ENCODE measurements around the gene RUVBL2. TPM values are rescaled to one million over a fixed set of nuclear protein-coding genes. Genes with fewer than 3 reads are reported as not detected.
"Not testable (repeated sequence)": the region's sequence is repeated elsewhere in the genome, so short reads cannot be mapped to it uniquely, and the experiment has no call there.

RUVBL2 gene
- total RNA-seq, 4 donors from 2014 or later = 69.2 to 120 (median 78.5) TPM

- H3K27ac ChIP-seq; DNase-seq (ENCODE audit: low spot score in 2 of 2); H3K4me1 ChIP-seq; H3K27me3 ChIP-seq; H3K4me3 ChIP-seq; H3K9me3 ChIP-seq; H3K36me3 ChIP-seq: not testable (repeated sequence)
- WGBS, 2 donors = 74 to 81% methylated on average over 11 to 22 of the region's 24 CpGs
Measured at GRCh38 chr19:49050376-49051033, 56.8 kb downstream of the RUVBL2 start.

- WGBS, 2 donors = 0 to 1% methylated on average over 18 to 60 of the region's 63 CpGs
- peak overlapping the region; percentile 35 to 58 (median 51) for H3K4me3 ChIP-seq
- H3K27me3 ChIP-seq = peaks cover 0 to 52% of the 10 kb centered on the region in 2 donors
- no peak overlapping the region for H3K27ac ChIP-seq
- no peaks in the 10 kb centered on the region for H3K9me3 ChIP-seq
- peaks cover 0 to 27% (median 14%) of the 10 kb centered on the region in 4 donors for H3K4me1 ChIP-seq
- TF ChIP-seq CTCF (IDR thresholded peaks at IDR 0.05) (peak in 4 of 5 experiments; percentile 26 to 35 (median 32)), EP300 (IDR thresholded peaks at IDR 0.05) (no peak), POLR2A (IDR thresholded peaks at IDR 0.05) (no peak)
- no peaks in the 10 kb centered on the region for H3K36me3 ChIP-seq
- DNase-seq (ENCODE audit: low spot score in 2 of 2) = peak; percentile 10 to 25
Measured at GRCh38 chr19:49056101-49056901, 62.6 kb downstream of the RUVBL2 start.

GRCh38 chr19:49056902-49057596 is 63.4 kb downstream of the RUVBL2 start:
- H3K9me3 ChIP-seq; H3K27ac ChIP-seq; H3K36me3 ChIP-seq; DNase-seq (ENCODE audit: low spot score in 2 of 2): not testable (repeated sequence)
- Histone ChIP-seq H3K4me3 (peak overlapping the region; percentile 35 to 58 (median 51)), H3K4me1 (peaks cover 0 to 27% (median 14%) of the 10 kb centered on the region in 4 donors), H3K27me3 (peaks cover 0 to 58% of the 10 kb centered on the region in 2 donors)
- WGBS, 2 donors = 5% methylated on average over 15 to 33 of the region's 34 CpGs

GRCh38 chr19:49057636-49058234 is 64.0 kb downstream of the RUVBL2 start, which contains the start of gene CGB7:
TSS of gene CGB7 (minus strand) at chr19:49057749. CDS start at chr19:49055375, 2,374 bp downstream.
- H3K27ac ChIP-seq = no peak within 1 kb of the TSS
- H3K4me3 ChIP-seq = peak within 1 kb of the TSS; percentile 35 to 58 (median 51)
- H3K9me3 ChIP-seq = no peaks in the 10 kb centered on the region
- peaks cover 0 to 65% of the 10 kb centered on the region in 2 donors for H3K27me3 ChIP-seq
- TF ChIP-seq POLR2A (IDR thresholded peaks at IDR 0.05) (no peak), EP300 (IDR thresholded peaks at IDR 0.05) (no peak), CTCF (IDR thresholded peaks at IDR 0.05) (no peak)
- no peaks in the 10 kb centered on the region for H3K36me3 ChIP-seq
- 2 to 3% methylated on average over 33 of the region's 38 CpGs for WGBS, 2 donors
- DNase-seq (ENCODE audit: low spot score in 2 of 2) = peak; percentile 29 to 54
- peaks cover 0 to 27% (median 14%) of the 10 kb centered on the region in 4 donors for H3K4me1 ChIP-seq

GRCh38 chr19:49058562-49058961 is 64.9 kb downstream of the RUVBL2 start:
- peaks cover 0 to 27% (median 14%) of the 10 kb centered on the region in 4 donors for H3K4me1 ChIP-seq
- no peak overlapping the region for H3K27ac ChIP-seq
- 50 to 57% methylated on average over 9 to 10 of the region's 10 CpGs for WGBS, 2 donors
- peaks cover 0 to 73% of the 10 kb centered on the region in 2 donors for H3K27me3 ChIP-seq
- DNase-seq (ENCODE audit: low spot score in 2 of 2) = no peak
- H3K9me3 ChIP-seq = no peaks in the 10 kb centered on the region
- H3K36me3 ChIP-seq = no peaks in the 10 kb centered on the region
- H3K4me3 ChIP-seq = no peak overlapping the region
- TF ChIP-seq EP300 (IDR thresholded peaks at IDR 0.05) (no peak), POLR2A (IDR thresholded peaks at IDR 0.05) (no peak), CTCF (IDR thresholded peaks at IDR 0.05) (no peak)

All from tibial nerve (tissue), 4 donors.